Activated naive CD4-positive, alpha-beta T cell treated with anti-CD3 and anti-CD28 coated beads for 36 hours (primary cell): ENCODE results near the gene PRKG2. TPM values are rescaled to one million over a fixed set of nuclear protein-coding genes. Genes with fewer than 3 reads are reported as not detected.
"Not testable (repeated sequence)": the region's sequence is repeated elsewhere in the genome, so short reads cannot be mapped to it uniquely, and the experiment has no call there.

Source experiments
- CTCF ChIA-PET: fragments of 350-600 bp; sonication (Branson Sonifier 250); formaldehyde crosslinking; loops from one replicate; lab custom pipeline; 2021; ENCODE audit warnings: antibody characterized with exemption; lab: Charles Lee
- DNase-seq: peaks from one replicate; pipeline ENCODE4 v3.0.0-alpha.2; 2020
- H3K27ac Mint-ChIP-seq: one replicate; pipeline ENCODE4 v1.8.0; 2021; ENCODE audit warnings: mild to moderate bottlenecking, mixed read lengths
- H3K27me3 Mint-ChIP-seq: one replicate; pipeline ENCODE4 v1.8.0; 2021; ENCODE audit warnings: low read depth, mixed read lengths
- H3K36me3 Mint-ChIP-seq: one replicate; pipeline ENCODE4 v1.8.0; 2021; ENCODE audit warnings: low read depth, mixed read lengths
- H3K4me1 Mint-ChIP-seq: one replicate; pipeline ENCODE4 v1.8.0; 2021; ENCODE audit warnings: low read depth, mixed read lengths
- H3K4me3 Mint-ChIP-seq: one replicate; pipeline ENCODE4 v1.8.0; 2021; ENCODE audit warnings: mild to moderate bottlenecking, moderate library complexity, mixed read lengths
- H3K9me3 Mint-ChIP-seq: one replicate; pipeline ENCODE4 v1.8.0; 2021; ENCODE audit warnings: mixed read lengths
- intact Hi-C: fragments of 100-400 bp; cut with micrococcal nuclease; formaldehyde crosslinking; loops from one replicate; pipeline ENCODE4 v1.15.1; 2023
- total RNA-seq, 2 experiments: library from RNA; stranded (reverse); gene quantifications; one replicate each; pipeline ENCODE4 v1.2.3, GENCODE V29; 2021

The PRKG2 gene
- total RNA-seq, 2 experiments from 2014 or later = 0.30 to 1.2 TPM

DNA sequence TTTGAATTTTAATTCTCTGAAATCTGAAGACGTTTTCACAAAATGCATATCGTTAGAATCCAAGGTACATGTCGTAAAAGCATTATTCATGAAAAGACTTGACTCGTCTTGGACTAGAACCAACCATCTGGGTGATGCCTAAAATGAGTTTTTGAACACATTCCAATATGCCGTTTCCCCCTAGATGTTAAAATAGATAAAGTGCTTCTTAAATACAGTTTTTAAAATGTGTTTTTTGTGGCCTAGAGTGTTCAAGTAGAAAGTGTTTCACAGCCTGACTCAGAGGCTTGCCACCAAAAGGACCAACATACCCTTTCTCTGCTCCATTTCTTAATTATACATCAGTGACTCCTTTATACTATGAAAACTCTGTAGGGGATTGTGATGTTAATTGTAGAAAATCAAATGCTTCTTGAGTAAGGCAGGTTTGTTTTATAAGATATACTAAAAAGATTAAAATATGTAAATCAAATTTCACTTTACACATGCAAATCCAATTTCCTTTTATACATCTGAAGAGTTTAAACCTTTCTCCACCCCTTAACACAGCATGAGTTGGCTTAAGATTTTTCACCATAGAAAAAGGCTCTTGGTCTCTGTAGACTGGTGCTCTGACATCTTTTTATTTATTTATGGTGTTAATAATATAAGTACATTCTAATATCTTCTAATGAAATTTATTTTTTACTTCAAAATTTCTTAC lies 48.4 kb downstream of the PRKG2 start:
- H3K36me3 Mint-ChIP-seq = no peaks in the 10 kb centered on the region

DNA sequence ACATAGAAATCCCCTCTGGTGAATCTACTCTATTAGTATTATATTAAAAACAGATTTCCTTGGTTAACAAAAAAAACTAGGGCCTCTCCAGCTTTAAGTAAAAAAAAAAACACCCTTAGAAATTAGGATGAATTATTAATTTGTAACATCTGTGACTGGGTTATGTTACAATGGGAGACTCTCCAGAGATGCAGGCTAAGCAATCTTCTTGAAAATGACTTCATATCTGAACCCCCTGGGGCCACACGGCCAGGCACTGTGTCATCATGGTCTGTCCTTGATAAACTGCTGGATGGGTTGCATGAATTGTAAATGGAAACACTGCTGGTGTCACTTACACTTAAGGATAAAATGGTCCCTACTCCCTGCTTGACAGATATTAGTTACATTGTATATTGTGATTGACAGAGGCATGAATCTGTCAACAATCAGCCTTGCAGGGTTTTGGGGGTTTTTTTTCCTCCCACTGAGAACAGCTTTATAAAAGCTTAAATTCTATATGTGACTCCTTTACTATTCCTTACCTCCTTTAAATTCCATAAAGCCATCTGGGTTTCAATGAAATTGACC lies 49.1 kb downstream of the PRKG2 start:
- peaks cover 11% of the 10 kb centered on the region for H3K27me3 Mint-ChIP-seq
- no peaks in the 10 kb centered on the region for H3K4me1 Mint-ChIP-seq
- intact Hi-C loops = no loop called here
- H3K9me3 Mint-ChIP-seq = no peaks in the 10 kb centered on the region
- DNase-seq = no peak
- no peaks in the 10 kb centered on the region for H3K36me3 Mint-ChIP-seq
- CTCF ChIA-PET = no interaction called here
- no peak overlapping the region for H3K4me3 Mint-ChIP-seq
- H3K27ac Mint-ChIP-seq = no peak overlapping the region

More for the DNA sequence above, 48.4 kb downstream of the PRKG2 start:
- peaks cover 14% of the 10 kb centered on the region for H3K27me3 Mint-ChIP-seq
- CTCF ChIA-PET = no interaction called here
- no peak overlapping the region for H3K4me3 Mint-ChIP-seq
- DNase-seq = no peak
- intact Hi-C loops = no loop called here
- no peaks in the 10 kb centered on the region for H3K4me1 Mint-ChIP-seq
- no peaks in the 10 kb centered on the region for H3K9me3 Mint-ChIP-seq
- no peak overlapping the region for H3K27ac Mint-ChIP-seq

DNA sequence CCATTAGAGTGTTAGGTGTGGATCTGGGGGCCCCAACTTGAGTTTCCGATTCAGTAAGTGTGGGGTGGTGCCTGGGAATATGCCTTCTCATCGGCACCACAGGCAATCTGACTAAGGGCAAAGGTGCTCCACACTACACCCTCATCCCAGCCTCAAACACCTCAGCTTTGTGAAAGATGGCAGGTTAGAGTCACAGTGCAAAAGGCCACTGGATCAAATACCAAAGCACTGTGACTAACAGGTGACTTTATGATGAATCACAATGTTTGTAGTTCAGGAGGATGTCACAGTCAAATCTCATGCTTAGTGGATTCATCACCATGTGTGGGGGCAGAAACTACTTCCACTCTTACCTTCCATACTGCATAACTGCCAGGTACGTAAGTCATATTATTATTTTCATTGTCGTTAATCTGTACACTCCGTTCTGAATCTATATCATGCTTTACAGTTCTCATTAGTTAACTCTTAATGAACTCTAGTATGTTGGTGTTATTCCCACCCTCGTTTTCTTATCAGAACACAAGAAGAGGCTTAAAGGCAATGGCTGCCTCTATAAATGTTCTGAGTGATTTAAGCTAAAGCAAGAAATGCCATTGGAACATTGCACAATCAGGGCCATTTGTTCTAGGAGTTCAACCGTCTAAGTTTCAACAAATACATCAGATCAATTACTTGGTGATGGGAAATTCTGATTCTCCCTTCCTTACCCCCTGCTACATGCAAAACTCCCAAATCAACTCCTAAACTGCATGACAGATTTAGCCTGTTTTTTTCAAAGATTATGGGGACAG lies 50.2 kb downstream of the PRKG2 start:
- Mint-ChIP-seq H3K4me1 (no peaks in the 10 kb centered on the region), H3K27ac (no peak overlapping the region), H3K36me3 (no peaks in the 10 kb centered on the region), H3K4me3 (no peak overlapping the region), H3K9me3 (no peaks in the 10 kb centered on the region), H3K27me3 (peaks cover 11% of the 10 kb centered on the region)
- intact Hi-C loops = no loop called here
- CTCF ChIA-PET = no interaction called here
- peak; percentile 30 for DNase-seq

DNA sequence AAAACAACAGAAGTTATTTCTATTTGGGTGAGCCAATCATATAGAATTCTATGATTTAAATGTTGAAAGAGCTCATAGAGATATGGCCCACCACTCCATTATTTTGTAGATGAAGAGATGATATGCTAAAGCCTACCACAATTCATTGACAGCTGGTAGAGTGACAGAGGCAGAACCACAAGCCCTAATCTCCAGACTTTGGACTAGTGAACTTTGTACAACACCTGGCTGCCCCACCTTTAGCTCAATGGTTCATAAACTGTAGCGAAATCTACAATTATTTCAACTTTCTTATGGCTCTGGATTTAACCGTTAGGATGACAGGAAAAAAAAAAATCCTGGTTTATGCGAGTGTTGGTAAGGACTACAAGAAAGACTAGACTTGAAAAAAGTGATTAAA lies 50.9 kb downstream of the PRKG2 start:
- Mint-ChIP-seq H3K4me3 (no peak overlapping the region), H3K9me3 (no peaks in the 10 kb centered on the region), H3K27me3 (peaks cover 8% of the 10 kb centered on the region), H3K4me1 (no peaks in the 10 kb centered on the region), H3K36me3 (no peaks in the 10 kb centered on the region), H3K27ac (no peak overlapping the region)
- intact Hi-C loops = no loop called here
- no peak for DNase-seq
- CTCF ChIA-PET = no interaction called here

GRCh38 chr4:81162752-81163458 lies 52.1 kb downstream of the PRKG2 start:
- H3K9me3 Mint-ChIP-seq = no peaks in the 10 kb centered on the region
- no peaks in the 10 kb centered on the region for H3K4me1 Mint-ChIP-seq
- intact Hi-C loops = no loop called here
- no peaks in the 10 kb centered on the region for H3K36me3 Mint-ChIP-seq
- no peak overlapping the region for H3K27ac Mint-ChIP-seq
- H3K4me3 Mint-ChIP-seq = no peak overlapping the region
- DNase-seq = no peak
- CTCF ChIA-PET = no interaction called here
- H3K27me3 Mint-ChIP-seq = peaks cover 8% of the 10 kb centered on the region

- H3K27ac Mint-ChIP-seq, H3K27me3 Mint-ChIP-seq, H3K9me3 Mint-ChIP-seq, CTCF ChIA-PET, H3K36me3 Mint-ChIP-seq, intact Hi-C loops, H3K4me1 Mint-ChIP-seq: not testable (repeated sequence)
- peak; percentile 6 for DNase-seq
- peak overlapping the region; percentile 69 for H3K4me3 Mint-ChIP-seq
Measured at GRCh38 chr4:81153714-81154323, 61.2 kb downstream of the PRKG2 start.

DNA sequence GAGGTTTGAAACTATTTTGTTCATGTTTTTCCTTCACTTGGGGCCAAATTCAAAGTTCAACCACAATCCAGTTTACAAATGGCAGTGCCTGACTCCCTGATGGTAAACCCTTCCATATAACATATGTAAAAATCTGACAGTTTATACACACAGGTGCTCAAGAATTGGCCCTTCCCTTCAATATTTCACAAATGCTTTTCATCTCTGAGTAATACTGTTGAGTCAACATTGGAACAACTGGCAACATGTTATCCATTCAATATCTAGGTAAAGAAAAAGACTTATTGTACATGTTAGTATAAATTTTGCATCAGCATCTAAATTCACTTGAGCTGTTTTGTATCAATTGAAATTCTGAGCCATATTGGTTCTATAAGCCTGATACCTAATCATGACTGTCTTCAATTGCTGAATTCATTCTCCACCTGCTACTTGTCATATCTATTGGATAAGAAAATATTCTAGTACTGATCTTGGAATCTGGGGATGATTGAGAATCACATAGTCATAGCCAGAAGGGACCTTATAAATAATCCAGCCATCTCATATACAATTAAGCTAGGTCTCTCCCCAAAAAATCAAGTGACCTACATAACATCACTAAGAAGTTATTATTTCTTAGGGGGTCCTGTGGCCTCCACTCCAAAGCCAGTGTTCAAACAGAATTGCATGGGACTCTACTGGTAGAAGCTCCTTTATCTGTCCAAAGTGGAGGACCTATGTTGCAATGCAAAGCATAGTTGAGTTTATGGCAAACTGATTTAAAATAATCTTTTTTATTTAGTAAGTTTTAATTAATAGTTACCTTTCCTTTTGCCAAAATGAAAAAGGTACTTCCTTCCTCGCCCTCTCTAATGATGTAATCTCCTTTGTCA lies 61.9 kb downstream of the PRKG2 start:
- H3K27ac Mint-ChIP-seq = no peak overlapping the region
- H3K9me3 Mint-ChIP-seq = no peaks in the 10 kb centered on the region
- intact Hi-C loops = no loop called here
- H3K27me3 Mint-ChIP-seq = peaks cover 2% of the 10 kb centered on the region
- no peaks in the 10 kb centered on the region for H3K36me3 Mint-ChIP-seq
- CTCF ChIA-PET = no interaction called here
- no peak for DNase-seq
- H3K4me3 Mint-ChIP-seq = peak overlapping the region; percentile 69
- peaks cover 3% of the 10 kb centered on the region for H3K4me1 Mint-ChIP-seq

DNA sequence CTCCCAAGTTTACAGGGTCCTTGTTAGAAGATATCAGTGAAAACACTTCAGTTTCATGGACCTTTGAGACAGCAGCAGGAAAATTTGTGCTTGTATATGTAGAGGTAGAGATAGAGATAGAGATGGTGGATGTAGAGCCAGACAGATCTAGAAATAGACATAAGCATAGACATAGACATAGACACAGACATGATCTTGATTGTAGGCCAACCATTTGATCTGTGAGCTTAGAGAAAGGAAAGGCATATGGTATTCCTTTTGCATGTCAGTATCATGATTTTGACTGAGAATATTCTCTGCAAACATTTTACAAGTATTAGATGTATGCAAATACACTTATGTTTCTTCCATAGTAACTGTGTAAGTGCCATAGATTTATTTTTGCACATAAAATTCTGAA lies 65.0 kb downstream of the PRKG2 start:
- CTCF ChIA-PET = no interaction called here
- no peak overlapping the region for H3K4me3 Mint-ChIP-seq
- intact Hi-C loops = no loop called here

GRCh38 chr4:81148576-81148975 lies 66.4 kb downstream of the PRKG2 start:
- Mint-ChIP-seq H3K27ac (no peak overlapping the region), H3K4me3 (no peak overlapping the region), H3K9me3 (no peaks in the 10 kb centered on the region), H3K27me3 (no peaks in the 10 kb centered on the region), H3K36me3 (no peaks in the 10 kb centered on the region), H3K4me1 (peaks cover under 1% of the 10 kb centered on the region)
- intact Hi-C loops = no loop called here
- DNase-seq = no peak
- CTCF ChIA-PET = no interaction called here

More for the DNA sequence above, 65.0 kb downstream of the PRKG2 start:
- Mint-ChIP-seq H3K9me3 (no peaks in the 10 kb centered on the region), H3K27me3 (no peaks in the 10 kb centered on the region), H3K36me3 (no peaks in the 10 kb centered on the region), H3K27ac (no peak overlapping the region), H3K4me1 (peaks cover 3% of the 10 kb centered on the region)
- no peak for DNase-seq

DNA sequence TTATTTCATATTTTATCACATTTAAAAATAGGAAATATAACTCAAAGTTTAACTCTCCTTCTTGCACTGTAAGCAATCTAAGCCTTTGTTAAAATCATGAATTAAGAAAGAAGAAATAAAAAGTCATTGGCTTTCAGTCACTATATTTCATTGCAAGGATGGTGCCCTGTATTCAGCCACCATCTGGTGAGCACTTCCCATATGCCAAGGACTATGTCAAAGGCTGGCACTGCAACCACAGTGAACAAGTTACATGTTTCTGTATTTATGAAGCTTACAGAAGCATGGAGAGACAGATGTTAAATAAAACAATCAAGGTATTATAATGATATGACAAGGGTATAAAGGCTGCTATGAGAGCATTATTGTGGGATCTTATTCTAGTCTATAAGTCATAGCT lies 68.6 kb downstream of the PRKG2 start:
- no peaks in the 10 kb centered on the region for H3K27me3 Mint-ChIP-seq
- H3K4me3 Mint-ChIP-seq = no peak overlapping the region
- intact Hi-C loops = no loop called here
- H3K36me3 Mint-ChIP-seq = no peaks in the 10 kb centered on the region
- CTCF ChIA-PET = no interaction called here
- DNase-seq = no peak
- no peak overlapping the region for H3K27ac Mint-ChIP-seq
- H3K4me1 Mint-ChIP-seq = no peaks in the 10 kb centered on the region
- no peaks in the 10 kb centered on the region for H3K9me3 Mint-ChIP-seq

DNA sequence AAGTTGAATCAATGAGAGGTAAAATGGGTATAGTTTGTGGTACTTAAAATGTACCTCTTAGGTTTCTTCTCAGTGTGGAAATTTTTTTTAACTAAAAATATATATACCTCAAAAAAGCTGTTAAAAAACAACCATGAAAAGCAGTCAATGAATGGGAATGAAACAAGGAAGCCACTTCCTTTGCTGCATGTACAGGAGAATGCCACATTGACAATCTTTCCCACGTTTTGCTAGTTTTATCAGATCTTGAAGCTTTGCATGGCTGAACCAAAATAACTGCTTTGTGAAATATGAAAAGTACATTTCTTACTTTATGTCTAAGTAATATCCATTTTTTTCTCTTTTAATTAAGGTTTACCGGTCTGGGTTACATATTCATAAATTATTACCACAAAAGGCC lies 71.8 kb downstream of the PRKG2 start:
- intact Hi-C loops = no loop called here
- no peaks in the 10 kb centered on the region for H3K36me3 Mint-ChIP-seq
- H3K4me1 Mint-ChIP-seq = no peaks in the 10 kb centered on the region
- H3K9me3 Mint-ChIP-seq = no peaks in the 10 kb centered on the region
- no peaks in the 10 kb centered on the region for H3K27me3 Mint-ChIP-seq
- CTCF ChIA-PET = no interaction called here
- DNase-seq = no peak
- no peak overlapping the region for H3K27ac Mint-ChIP-seq
- no peak overlapping the region for H3K4me3 Mint-ChIP-seq
